ENCODE data around the gene SIX4.
A peak's percentile ranks its signal among the peaks of the same experiment; 100 is the strongest.

SIX4 gene

GRCh38 chr14:60722357-60723115 is 1.6 kb downstream of the SIX4 start:
- peak; percentile 87 for DNase-seq

- no peak for DNase-seq
These were observed 2.1 kb downstream of the SIX4 start for GRCh38 chr14:60722107-60722356.

DNA sequence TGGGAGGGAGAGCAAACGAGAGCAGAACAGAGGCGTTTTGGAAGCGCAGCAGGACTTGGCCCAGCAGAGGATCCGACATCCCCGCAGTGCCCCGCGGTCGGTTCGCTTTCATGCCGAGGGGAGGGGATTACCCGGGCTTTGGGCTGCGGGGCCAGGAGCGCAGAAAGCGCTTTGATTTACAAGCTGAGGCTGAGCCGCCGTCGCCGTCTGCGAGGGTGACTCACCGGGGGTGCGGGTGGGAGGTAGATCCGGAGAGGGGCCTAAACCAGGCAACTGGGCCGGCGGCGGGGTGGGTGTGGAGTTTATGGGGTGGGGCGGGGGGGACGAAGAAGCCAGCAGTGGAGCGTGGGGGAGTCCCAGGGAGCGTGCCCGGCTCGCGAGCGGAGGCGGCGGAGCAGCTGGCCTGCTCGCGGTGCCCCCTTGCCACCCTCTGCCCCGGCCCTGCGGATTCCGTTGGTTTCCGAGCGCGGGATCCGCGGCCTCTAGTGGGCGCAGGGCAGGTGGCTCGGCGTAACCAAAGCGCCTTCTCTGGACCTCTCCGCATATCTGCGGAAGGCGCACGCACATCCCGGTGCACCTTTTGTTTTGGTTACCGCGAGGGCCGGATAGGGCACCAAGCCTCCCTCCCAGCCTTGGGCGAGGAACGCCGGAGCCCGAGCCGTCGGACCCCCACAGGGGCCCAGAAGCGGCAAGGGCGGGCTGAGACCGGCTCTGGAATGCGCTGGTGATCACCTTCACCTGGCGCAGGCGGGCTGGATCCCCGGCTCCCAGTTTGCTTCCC is 2.6 kb downstream of the SIX4 start:
- peak; percentile 81 for DNase-seq

DNA sequence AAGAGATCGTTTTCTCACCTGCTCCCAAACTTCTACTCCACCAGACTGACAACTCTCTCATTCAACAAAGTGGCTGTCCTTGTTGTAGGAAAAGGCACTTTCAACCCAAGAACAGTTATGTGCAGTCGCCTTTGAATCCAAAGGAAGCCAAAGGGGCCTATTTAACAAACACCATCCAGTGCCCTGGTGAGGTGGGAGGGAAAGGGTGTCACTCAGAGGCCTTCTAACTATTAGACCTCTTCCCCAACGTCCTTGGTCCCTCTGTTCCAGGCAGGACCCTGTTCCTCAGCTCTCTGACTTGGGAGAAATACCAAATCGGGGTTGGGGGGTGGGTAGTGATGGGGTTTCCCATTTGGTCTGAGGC is 3.2 kb downstream of the SIX4 start:
- no peak for DNase-seq

DNA sequence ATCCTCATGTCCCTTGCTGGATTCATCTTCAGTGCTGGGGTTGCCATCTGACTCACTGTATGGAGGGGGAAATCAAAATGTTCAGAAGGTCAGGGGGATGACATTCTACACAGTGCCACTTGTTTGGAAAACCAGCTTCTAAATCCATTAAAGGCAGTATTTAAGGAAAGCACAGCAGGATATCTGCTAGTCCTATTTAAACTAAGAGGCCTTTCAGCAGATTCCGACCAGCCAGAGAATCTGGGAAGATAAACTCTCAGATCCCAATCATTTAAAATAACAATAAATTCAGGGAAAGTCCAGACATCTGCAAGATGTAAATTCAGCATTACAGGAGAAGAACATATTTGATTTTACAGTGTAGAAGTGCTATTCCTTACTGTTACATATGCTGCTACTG is 3.8 kb downstream of the SIX4 start:
- DNase-seq: no peak

DNA sequence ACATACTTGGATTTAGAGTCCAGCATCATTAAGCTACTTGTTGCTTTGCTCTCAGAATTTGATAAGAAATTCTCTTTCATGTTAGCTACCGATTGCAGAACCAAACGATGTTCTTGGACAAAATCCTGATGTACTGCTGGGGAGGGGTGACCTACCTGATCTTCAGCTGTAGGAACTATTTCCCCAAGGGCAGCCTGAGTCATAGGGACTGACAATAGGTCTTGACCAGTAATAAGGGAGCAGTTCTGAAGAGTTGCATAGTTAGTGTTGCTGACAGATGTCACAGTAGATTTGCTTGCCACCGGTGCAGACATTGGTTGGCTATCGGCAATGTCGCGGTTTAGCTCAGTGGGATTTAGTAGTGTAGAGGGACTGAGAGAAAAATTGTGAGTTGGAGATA is 10.6 kb downstream of the SIX4 start:
- no peak for DNase-seq

- no peak for DNase-seq
These were observed 13.7 kb downstream of the SIX4 start for GRCh38 chr14:60710494-60710893.

DNA sequence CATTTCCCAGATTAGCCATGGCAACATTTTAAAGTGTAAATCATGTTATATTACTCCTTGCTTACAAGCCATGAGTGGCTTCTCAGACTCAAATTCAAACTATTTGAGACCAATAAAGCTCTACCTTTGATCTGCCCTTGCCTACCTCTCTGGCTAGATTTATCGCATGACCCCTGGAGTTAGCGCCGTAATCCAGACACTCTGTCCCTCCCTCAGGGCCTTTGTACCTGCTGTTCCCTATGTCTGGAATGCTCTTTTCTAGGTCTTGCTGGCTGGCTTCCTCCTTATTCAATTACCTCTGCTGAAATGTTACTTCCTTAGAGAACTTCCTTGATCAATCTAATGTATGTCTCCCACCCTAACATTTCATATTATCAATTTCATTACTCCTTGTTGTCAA is 16.3 kb downstream of the SIX4 start:
- no peak for DNase-seq

- no peak for DNase-seq
These were observed 19.1 kb downstream of the SIX4 start for GRCh38 chr14:60705100-60705499.

- DNase-seq: no peak
These were observed 23.6 kb downstream of the SIX4 start for GRCh38 chr14:60700598-60700997.

- no peak for DNase-seq
These were observed 28.8 kb downstream of the SIX4 start for GRCh38 chr14:60695327-60695726.

DNA sequence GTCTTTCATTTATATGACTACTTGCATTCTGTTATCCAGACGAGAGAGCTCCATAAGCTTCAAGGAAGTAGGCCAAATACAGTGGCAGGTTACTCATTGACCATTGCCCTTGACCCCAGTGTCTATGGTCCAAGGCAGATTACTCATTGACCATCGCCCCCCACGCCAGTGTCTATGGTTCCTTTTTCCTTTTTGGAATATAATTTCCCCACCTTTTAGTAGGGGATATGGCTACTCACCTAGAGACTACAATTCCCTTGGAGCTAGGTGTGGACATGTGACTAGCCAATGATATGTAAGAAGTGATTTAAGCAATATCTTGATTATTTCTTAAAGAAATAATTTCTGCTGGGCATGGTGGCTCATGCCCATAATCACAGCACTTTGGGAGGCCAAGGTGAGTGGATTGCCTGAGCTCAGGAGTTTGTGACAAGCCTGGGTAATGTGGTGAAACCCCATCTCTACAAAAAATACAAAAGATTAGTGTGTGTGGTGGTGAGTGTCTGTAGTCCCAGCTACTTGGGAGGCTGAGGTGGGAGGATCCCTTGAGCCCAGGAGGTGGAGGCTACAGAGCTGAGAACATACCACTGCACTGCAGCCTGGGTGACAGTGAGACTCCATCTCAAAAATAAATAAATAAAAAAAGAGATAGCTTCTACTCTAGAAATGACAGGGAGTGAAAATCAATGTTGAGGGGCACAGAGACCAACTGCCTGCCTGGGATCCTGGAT is 32.6 kb downstream of the SIX4 start:
- DNase-seq: no peak

- DNase-seq: no peak
These were observed 37.3 kb downstream of the SIX4 start for GRCh38 chr14:60686865-60687264.

GRCh38 chr14:60684203-60684602 is 39.9 kb downstream of the SIX4 start:
- DNase-seq: no peak

- DNase-seq: no peak
These were observed 42.9 kb downstream of the SIX4 start for GRCh38 chr14:60681271-60681670.

- DNase-seq: no peak
These were observed 43.6 kb downstream of the SIX4 start for GRCh38 chr14:60680511-60680910.

DNA sequence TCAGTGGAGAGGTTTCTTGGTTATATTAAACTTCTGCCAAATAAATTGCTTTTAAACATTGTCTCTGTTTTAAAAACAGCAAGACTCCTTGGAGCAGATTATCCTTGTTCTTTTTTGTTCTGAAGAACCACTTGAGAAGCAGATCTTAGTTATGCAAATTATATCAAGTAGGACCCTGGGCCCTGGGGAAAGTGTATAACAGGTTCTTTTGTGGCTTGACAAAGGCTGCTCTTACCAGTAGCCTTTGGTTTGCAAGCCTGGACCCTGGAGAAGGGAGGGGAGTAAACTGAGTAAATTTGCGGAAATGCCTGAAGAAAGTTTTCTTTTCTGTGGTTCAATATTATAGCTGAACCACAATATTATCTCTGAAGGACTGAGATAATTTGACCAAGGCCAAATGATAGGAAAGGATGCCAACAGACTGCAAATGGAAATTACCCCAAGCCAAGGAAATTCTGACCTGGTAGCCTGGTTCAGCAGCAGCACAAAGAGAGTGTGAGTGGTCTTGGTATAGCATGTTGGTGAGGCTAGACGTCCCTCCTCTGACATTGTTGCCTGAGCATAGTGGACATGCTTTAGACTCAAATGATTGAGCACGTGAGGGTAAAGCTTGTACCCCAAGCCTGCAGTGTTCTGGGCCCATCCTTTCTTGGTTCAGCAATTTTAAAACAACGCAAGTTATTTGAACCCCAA is 44.4 kb downstream of the SIX4 start:
- DNase-seq: no peak

DNA sequence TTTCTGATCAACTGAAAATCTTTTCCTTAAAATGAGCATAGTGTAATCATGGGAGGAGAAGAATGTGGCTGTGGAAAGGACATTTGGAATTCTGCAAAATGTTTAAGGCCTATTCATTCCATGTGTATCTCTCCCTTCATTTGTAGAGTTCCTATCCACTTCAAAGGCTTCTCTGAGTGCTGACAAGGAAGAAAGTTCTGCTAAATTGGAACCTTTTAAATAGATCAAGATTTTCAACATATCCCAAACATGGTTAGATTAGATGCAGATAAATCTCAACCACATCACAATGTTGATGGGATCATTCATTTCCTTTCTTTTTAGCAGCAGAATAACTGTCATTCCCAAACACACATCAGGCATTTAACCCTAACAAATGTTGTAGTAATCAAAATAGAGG is 46.5 kb downstream of the SIX4 start:
- DNase-seq: no peak

DNA sequence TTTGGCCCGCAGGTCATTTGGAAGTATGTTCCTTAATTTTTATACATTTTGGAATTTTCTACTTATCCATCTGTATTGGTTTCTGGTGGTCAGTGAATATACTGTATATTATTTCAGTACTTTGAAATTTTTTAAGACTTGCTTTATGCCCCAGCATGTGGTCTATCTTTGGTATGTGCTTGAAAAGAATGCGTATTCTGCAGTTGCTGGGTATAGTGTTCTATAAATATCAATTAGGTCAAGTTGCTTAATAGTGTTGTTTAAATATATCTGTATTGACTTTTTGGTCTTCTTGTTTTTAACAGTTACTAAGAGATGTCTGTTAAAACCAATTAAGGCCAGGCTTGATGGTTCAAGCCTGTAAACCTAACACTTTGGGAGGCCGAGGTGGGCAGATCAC is 53.2 kb downstream of the SIX4 start:
- DNase-seq: no peak

GRCh38 chr14:60668431-60669112 is 55.6 kb downstream of the SIX4 start:
- no peak for DNase-seq

GRCh38 chr14:60665177-60665550 is 59.0 kb downstream of the SIX4 start:
- DNase-seq: no peak

DNA sequence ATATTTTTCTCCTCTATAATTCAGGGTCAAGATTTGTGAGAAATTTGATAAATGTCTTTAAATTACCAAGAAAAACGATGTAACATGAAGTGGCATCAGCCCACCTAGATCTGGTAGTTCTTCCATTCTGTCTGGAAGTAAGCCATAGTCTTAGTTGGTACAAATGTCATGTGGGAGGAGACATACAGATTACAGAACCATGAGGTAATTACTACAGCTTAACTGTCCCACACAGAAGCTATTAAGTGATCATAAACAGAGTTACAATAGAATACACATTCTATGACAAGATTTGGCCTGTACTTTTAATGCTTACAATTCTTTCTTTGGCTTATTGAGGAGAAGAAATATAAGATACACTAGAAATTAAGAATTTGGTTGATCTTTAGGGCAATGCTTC is 61.2 kb downstream of the SIX4 start:
- DNase-seq: no peak

DNA sequence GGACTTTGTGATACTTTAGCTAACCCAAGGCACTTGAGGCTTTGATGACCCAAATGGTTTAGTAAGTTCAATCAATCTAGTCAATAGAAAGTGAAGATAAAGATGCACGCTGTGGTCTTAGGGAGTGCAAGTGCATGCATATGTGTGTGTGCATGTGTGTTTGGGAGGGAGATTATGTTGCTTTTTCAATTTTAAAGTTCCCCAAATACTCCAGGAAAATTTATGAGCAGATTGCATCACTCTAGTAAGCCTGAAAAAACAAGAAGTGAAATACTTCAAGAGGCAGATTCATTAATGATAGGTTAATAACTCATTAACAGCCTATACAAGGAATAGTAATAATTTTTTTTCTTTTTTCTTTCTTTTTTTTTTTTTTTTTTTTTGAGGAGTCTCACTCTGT is 62.4 kb downstream of the SIX4 start:
- no peak for DNase-seq
